SK-N-DZ (cell line): ENCODE results near the gene FAM169A.
"Not testable (repeated sequence)": the region's sequence is repeated elsewhere in the genome, so short reads cannot be mapped to it uniquely, and the experiment has no call there.

ENCODE experiments used
- DNase-seq: peaks from one replicate; pipeline ENCODE4 v3.0.0-alpha.2; 2015; ENCODE audit warnings: low spot score

FAM169A gene

DNA sequence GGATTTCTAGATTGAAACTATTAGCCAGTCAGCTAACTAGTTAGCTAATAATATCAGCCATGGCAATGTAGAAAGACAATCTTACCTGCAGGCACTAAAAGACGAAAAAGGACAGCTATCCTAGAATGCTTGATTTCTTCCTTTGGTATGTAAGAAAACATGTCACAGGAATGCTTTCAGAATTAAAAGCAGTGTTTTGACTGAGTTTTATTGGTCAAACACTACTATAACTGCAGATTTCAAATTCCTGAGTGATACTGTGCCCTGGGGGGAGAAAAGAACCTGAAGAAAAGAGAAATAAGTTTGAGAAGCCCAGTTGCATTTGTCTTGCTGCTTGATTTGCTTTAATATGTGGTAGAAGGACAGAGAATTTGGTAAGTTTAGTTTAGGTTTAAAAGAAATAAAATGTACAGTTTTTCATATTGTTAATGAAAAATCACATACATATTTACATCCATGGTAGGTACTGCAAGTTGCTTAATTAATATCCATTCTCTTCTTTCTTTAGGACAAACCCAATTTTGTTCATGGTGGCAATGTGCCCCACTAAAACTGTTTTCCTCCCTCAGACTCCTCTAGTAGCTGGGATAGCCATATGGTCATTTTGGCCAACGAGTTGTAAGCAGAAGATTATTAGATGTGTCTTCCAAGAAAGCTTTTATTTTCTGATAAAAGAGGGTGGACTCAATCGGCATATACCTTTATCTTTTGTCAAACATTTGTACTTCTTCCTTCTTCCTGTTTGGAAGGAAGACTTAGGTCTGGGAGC is 4.3 kb upstream of the FAM169A start:
- no peak for DNase-seq

DNA sequence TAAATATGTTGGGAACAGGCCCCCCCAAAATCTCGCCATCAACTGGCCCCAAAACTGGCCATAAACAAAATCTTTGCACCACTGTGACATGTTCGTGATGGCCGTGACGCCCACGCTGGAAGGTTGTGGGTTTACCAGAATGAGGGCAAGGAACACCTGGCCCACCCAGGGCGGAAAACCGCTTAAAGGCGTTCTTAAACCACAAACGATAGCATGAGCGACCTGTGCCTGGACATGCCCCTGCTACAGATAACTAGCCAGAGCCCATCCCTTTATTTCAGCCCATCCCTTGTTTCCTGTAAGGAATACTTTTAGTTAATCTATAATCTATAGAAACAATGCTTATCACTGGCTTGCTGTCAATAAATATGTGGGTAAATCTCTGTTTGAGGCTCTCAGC is 3.2 kb upstream of the FAM169A start:
- not testable (repeated sequence) for DNase-seq

GRCh38 chr5:74866596-74867162 is 492 bp upstream of the FAM169A start:
- DNase-seq = no peak

- DNase-seq = peak; percentile 15
Measured at GRCh38 chr5:74865256-74865803, 857 bp downstream of the FAM169A start.

GRCh38 chr5:74864823-74865222 is 1.4 kb downstream of the FAM169A start:
- no peak for DNase-seq

- no peak for DNase-seq
Measured at GRCh38 chr5:74863726-74864125, 2.5 kb downstream of the FAM169A start.

- DNase-seq = peak; percentile 59
Measured at GRCh38 chr5:74862221-74862620, 4.0 kb downstream of the FAM169A start.

GRCh38 chr5:74856975-74857374 is 9.2 kb downstream of the FAM169A start:
- not testable (repeated sequence) for DNase-seq

DNA sequence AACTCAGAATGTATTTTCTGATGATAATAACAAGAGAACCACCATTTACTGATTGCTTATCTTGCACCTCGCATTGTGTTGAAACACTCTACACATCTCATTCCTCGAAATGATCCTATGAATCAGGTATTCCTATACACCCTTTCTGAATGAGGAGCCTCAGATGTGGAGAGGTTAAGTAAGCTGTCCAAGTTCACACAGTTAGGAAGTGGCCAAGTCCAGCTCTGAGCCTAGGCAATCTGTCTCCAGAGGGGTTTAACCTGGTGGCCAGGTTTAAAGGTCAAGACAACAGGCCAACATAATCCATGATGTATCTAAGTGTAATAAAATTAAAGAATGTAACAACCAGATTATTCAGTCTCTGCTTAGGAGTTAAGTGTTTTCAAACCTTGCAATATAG is 12.9 kb downstream of the FAM169A start:
- DNase-seq = no peak

DNA sequence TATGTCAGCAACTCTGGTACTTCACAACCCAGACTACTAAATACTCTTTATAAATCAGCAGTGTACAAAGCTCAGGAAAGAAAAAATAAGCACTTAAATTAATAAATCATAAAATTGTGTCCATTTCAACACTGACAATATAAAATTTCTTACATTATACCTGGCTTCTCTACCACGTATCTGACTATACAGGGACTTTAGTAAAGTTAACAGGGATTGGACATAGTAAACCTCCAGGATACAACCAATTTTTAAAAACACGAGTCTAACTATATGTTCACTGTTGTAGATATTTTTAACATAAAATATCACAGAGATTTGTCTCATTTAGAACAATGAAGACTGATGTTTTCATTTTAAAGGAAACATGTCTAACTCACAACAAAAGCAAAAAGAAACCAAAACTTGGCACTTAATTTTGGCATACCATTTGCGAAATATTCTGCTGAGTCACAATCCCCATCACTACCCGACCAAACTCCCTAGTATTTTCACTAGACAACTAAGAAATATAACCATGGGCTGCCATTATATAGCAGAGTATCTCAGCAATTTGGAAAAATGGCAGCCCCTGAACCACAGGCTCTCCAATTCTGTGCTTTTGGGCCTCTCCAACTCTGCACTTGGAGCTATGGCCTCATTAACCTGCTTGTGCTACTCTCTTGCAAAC is 14.4 kb downstream of the FAM169A start:
- no peak for DNase-seq

- no peak for DNase-seq
Measured at GRCh38 chr5:74850789-74851425, 15.3 kb downstream of the FAM169A start.

DNA sequence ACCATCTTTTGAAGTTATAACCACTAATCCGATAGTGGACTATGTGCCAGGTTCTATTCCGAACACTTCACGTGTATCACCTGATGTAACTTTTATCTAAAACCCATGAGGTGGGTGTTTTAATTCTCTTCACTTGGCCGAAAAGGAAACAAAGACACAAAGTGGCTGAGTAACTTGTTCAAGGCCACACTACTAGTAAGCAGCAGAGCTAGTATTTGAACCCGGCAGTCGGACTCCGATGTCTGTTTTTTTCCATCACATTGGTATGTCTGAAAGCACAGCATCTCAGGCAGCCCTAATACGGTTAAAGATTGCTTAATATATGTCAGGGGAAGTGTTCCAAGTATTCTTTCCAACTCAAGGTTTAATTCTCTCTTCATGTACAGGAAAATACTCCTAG is 16.2 kb downstream of the FAM169A start:
- no peak for DNase-seq

DNA sequence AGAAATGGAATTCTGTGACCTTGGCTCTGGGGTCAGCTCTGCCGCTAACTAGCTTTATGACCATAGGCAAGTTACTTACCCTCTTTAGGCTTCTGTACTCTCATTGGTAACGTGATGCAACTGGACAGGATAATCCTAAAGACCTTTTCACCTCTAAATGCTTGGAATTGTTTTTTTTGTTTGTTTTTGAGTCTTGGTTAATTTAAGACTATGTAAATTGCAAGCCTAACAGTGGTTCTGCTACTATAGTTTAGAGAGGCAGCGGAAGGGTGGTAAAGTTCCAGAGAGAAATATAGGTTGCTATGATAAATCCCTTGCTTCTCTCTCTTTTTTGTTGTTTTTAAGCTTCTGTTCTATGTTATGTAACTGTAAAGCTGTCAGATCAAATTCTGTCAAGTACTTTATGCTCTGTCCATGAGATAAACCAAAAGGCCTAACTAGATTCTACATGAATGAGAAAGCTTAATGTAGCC is 17.6 kb downstream of the FAM169A start:
- peak; percentile 71 for DNase-seq

GRCh38 chr5:74839229-74839628 is 27.0 kb downstream of the FAM169A start:
- DNase-seq = no peak

- DNase-seq = no peak
Measured at GRCh38 chr5:74838262-74838661, 27.9 kb downstream of the FAM169A start.

DNA sequence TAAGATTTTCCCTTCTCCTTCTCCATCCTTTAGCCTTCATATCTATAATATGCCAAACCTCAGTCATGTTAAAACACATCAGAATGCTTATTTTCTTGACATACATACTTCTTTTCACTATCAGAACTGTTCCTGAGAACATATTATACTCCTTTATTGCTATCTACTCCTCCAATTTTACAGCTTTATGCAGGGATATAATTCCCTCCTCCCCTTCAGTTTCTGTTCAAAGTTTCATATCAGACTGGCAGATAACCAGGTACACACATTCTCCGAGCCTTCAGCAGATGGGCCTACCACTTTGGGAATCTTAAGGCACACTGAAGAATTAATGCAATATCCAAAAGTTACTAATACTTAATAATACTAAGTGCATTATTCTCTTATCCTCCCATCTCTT is 29.1 kb downstream of the FAM169A start:
- no peak for DNase-seq

DNA sequence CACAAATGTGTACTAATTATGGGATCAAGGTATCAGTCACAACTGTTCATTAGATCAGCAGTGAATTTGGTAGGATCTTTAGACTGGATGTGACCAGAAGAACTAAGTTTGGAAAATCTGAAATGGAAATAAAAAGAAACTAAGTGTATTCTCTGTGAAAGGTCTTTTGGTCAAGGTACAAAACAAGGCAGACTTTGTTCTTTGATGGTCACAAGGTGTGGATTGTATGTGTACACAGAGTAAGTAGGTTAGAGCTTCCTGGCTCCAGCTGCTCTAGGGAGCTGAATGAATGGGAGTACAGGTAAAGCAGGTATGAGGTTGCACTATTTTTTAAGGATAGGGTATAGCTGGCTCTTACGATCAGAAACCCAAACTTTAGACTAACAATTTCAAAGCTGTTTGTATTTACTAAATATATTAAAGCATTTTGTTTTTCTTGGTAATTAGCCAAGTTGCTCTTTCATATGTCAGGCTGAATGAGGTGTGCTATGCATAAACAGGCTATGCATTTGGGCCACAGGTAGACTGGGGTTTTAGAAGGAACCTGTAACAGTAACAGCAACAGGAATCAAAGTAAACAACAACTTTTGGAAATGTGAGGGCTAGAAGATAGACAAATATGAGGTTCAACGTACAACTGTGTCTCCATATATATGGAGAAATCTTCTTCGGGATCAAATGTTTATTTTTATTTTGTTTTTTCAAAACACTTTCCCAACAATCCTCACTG is 32.5 kb downstream of the FAM169A start:
- DNase-seq = no peak

DNA sequence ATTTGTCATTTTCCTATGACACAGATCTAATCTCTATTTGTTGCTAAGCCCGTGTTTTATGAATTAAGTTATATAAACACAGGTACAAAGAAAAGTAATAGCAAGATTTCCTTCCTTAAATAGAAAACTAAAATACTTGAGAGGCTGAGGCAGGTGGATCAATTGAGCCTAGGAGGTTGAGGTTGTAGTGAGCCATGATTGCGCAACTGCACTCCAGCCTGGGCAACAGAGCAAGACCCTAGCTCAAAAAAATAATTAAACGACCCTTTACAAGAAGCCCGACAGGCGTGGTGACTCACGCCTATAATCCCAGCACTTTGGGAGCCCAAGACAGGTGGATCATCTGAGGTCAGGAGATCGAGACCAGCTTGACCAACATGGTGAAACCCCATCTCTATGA is 36.8 kb downstream of the FAM169A start:
- DNase-seq = no peak

- no peak for DNase-seq
Measured at GRCh38 chr5:74822288-74822687, 43.9 kb downstream of the FAM169A start.

DNA sequence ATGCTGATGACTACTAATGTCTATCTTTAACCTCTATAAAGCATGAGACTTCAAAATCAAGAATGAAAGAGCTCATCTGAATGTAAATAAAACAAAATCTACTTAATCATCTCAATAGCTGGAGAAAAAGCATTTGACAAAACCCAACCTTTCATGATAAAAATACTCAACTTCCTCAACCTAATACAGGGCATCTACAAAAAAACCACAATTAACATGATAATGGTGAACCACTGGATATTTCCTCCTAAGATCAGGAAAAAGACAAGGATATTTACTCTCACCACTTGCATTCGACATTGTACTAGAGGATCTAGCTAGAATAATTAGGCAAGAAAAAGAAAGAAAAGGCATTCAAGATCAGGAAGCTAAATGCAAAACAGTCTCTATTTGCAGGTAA is 49.3 kb downstream of the FAM169A start:
- DNase-seq = no peak

DNA sequence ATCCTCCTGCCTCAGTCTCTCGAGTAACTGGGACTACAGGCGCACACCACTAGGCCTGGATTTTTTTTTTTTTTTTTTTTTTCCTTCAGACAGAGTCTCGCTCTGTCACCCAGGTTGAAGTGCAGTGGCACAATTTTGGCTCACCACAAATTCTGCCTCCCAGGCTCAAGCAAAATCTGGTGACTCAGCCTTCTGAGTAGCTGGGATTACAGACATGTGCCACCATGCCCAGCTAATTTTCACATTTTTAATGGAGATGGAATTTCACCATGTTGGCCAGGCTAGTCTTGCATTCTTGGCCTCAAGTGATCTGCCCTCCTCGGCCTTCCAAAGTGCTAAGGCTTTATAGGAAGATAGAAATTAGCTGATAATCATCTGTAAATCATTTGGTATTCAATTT is 55.3 kb downstream of the FAM169A start:
- no peak for DNase-seq
